Measurements from ENCODE around the gene FAM163B. TPM values are rescaled to one million over a fixed set of nuclear protein-coding genes. Genes with fewer than 3 reads are reported as not detected.

The FAM163B gene
- total and polyA plus RNA-seq, 2 donors (not counting 3 experiments of a cell fraction or from before 2014, with no cell fraction given) = not detected

DNA sequence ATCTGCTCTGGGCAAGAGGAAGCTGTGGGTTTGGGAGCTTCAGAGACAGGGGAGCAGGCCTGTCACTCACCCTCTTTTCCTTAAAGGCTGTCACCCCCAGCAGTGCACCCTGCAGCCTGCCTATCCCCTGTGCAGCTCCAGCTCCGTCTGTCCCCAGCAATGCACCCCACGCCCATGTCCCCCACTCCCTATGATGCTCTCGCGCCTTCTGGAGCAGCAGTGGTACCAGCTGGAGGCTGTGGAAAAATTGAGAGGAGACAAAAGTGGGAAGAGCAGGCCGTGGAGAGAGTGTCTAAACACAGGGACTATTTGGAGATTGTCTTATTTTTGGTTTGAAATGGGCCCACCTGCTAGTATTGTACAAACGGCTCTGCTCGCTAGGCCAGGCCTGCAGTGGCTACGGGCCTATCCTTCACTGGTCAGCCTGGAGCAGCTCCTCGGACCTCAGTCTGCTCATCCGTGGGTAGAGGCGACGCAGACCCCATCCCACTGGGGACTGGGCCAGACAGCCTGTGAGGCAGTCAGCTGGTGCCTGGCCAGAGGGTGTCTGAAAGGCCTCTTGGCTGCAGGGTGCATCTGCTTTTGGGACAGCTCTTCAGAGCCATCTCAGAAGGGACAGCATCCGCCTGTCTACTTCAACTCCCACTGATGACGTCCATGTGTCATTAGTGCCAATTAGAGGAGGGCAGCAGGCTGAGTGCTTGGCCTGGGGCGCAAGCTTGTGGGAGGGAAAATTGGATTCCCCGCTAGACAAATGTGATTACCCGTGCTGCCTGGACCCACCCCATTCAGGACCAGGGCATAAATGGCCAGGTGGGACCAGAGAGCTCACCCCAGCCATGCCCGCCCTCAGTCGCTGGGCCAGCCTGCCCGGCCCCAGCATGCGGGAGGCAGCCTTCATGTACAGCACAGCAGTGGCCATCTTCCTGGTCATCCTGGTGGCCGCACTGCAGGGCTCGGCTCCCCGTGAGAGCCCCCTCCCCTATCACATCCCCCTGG is 26.6 kb upstream of the FAM163B start, which contains the start of gene DBH:
Gene DBH, plus strand, starts transcription at position 831 of the 999 bp plus-strand sequence. Its CDS starts 9 bp downstream, at position 840.
- POLR2A ChIA-PET = no interaction called here
- dilution Hi-C loops (cut with MboI; ENCODE audit: extremely low pct_ligation_motif_present, low sequenced_read_pairs) = no loop called here

More for the DNA sequence above, 26.6 kb upstream of the FAM163B start, which contains the start of gene DBH:
- Histone ChIP-seq H3K9me3 (replicated peaks; ENCODE audit: control insufficient read depth, insufficient read depth, low read length) (no peaks in the 10 kb centered on the region), H3K27ac (ENCODE audit: insufficient read depth, low read depth, low read length) (no peak within 1 kb of the TSS), H3K4me1 (ENCODE audit: control insufficient read depth, extremely low read depth, insufficient read depth, low read length) (no peaks in the 10 kb centered on the region), H3K79me2 (ENCODE audit: control insufficient read depth, insufficient read depth, low read length) (no peaks in the 10 kb centered on the region), H3K36me3 (ENCODE audit: control insufficient read depth in 2 of 2, extremely low read depth in 1 of 2, insufficient read depth in 2 of 2, low read length in 2 of 2) (no peaks in the 10 kb centered on the region), H4K20me1 (replicated peaks; ENCODE audit: control insufficient read depth, extremely low read depth, insufficient read depth, low read length) (no peaks in the 10 kb centered on the region), H3K9me1 (replicated peaks; ENCODE audit: control insufficient read depth, extremely low read depth, insufficient read depth, low read length) (no peaks in the 10 kb centered on the region), H2AFZ (ENCODE audit: low read depth, low read length) (no peak within 1 kb of the TSS), H3K4me3 (replicated peaks in 1 of 3; ENCODE audit: insufficient read depth in 1 of 3, low read depth in 1 of 3, low read length in 3 of 3) (no peak within 1 kb of the TSS), H3K4me2 (ENCODE audit: insufficient read depth, low read length) (no peak within 1 kb of the TSS), H3K27me3 (ENCODE audit: control insufficient read depth in 2 of 2, insufficient read depth in 2 of 2, low read length in 2 of 2) (no peaks in the 10 kb centered on the region), H3K9ac (replicated peaks; ENCODE audit: extremely low read depth, insufficient read depth, low read length) (no peak within 1 kb of the TSS)
- intact Hi-C loops (cut with micrococcal nuclease) = no loop called here
- CTCF ChIA-PET = no interaction called here
- DNase-seq (ENCODE audit: low read depth, low spot score) (no peak), FAIRE-seq (no peak)
- TF ChIP-seq, protein P1, sequence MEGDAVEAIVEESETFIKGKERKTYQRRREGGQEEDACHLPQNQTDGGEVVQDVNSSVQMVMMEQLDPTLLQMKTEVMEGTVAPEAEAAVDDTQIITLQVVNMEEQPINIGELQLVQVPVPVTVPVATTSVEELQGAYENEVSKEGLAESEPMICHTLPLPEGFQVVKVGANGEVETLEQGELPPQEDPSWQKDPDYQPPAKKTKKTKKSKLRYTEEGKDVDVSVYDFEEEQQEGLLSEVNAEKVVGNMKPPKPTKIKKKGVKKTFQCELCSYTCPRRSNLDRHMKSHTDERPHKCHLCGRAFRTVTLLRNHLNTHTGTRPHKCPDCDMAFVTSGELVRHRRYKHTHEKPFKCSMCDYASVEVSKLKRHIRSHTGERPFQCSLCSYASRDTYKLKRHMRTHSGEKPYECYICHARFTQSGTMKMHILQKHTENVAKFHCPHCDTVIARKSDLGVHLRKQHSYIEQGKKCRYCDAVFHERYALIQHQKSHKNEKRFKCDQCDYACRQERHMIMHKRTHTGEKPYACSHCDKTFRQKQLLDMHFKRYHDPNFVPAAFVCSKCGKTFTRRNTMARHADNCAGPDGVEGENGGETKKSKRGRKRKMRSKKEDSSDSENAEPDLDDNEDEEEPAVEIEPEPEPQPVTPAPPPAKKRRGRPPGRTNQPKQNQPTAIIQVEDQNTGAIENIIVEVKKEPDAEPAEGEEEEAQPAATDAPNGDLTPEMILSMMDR (IDR thresholded peaks at IDR 0.05; ENCODE audit: extremely low read depth in 1 of 2, insufficient read depth in 1 of 2, low read depth in 1 of 2, low read length in 2 of 2) = no peak
- TF ChIP-seq MYC (IDR thresholded peaks at IDR 0.05; ENCODE audit: low read depth, low read length) (no peak), JUN (IDR thresholded peaks at IDR 0.05; ENCODE audit: borderline replicate concordance, insufficient read depth, insufficient read length, low read depth) (no peak), POLR2AphosphoS5 (IDR thresholded peaks at IDR 0.05; ENCODE audit: insufficient read depth, low read depth, low read length) (no peak), GATA2 (IDR thresholded peaks at IDR 0.05; ENCODE audit: insufficient read depth, insufficient read length, low read depth, low read length) (no peak)
- BruUV-seq (replicated peaks) = no TSS peak

Measured in endothelial cell of umbilical vein (primary cell).